DMS53 treated with DMSO at 0.1 percent for 48 hours (cell line): ENCODE data around the gene DHFR.

Source experiments
- DNase-seq: peaks from one replicate; lab custom pipeline; 2025; ENCODE audit not compliant: unreplicated experiment; lab: John Stamatoyannopoulos, UW

Gene DHFR

DNA sequence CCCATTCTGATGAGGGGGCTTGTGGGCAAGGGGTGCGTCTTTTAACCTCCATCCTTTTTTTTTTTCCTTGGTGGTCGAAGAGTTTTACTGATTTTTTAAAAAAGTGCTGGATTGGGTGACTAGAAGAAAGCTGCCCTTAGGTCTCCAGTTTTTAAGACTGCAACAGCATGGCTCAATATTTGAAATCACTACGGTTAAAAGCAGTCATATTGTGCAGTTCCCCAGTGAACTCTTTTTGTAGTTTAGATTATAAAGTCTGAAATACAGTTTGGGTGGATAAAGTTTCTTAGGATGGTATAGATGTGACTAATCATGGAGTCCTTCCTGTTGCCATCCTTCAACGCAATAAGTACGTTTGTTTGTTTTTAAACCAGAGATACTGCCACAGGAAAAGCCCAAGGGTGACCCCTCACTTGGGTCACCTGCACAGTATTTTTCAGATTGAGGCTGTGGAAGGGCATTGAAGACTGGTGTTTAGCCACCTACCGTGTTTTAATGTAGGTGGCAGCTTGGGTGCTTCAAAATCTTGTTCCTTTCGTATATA, 520 bp upstream of the DHFR start:
- DNase-seq = no peak

DNA sequence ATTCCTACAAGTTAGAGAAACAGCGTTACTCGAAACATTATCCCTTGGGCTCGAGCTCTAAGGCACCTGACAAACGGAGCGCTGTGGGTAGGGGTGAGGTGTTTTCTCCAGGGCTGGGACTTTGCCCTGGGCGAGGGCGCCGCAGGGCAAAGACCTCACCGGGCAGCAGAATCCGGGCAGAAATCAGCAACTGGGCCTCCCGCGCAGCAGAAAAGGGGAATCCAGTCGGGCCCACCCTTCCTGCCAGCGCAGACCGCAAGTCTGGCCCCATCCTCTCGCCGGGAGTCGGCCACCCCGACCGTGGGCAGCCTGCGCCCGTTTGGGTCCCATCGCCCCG, 761 bp downstream of the DHFR start:
- no peak for DNase-seq

DNA sequence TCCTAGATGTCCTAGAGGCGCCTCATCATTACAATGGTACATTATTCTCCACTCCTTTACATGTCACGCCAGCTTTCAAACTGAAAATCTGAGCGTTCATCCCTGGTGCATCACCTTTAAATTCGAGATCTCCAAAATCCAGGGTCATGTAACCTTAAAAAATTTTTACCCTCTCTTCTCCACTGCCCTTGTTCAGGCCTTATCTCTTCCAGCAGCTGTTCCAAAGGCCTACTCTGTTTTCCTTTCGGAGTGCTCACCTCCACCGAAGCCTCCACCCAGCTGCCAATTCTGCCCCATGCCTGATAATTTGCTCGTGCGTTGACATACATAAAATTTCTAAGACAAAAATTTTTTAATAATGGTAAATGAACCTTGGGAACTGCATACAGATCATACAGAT, 1.3 kb downstream of the DHFR start:
- DNase-seq = no peak

DNA sequence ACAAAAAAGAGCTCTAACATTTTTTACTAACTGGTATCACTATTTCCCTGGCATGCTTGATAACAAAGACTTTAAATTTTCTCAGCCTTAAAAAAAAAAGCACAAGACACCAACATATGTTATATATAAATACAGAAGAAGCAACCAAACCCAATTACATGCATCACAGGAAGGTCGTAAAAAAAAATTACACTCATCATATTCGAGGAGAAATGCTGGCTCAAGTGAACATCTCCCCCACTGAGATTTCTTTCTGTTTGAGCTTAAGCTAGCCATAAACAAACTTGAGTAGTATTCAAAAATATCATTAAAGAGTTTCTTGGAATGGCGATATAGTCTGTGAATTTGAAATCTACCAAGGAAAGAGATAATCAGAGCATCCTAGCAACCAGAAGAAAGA, 7.9 kb downstream of the DHFR start:
- no peak for DNase-seq

DNA sequence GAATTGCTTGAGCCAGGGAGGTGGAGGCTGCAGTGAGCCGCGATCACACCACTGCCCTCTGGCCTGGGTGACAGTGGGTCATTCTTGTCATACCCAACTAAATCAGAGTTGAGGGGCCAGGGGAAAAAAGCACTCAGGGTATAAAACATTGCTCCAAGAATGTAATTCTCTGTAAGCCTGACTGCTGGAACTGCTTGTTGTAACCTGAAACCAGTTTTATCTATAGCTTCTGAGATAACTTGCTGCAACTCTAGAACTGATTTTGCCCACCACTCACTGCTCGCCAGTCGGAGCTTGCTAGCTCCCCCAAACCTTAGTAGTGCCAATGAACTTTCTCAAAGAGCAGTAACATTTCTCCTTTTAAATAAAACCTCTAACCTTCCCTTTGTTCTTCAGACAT, 9.9 kb downstream of the DHFR start:
- DNase-seq = no peak

DNA sequence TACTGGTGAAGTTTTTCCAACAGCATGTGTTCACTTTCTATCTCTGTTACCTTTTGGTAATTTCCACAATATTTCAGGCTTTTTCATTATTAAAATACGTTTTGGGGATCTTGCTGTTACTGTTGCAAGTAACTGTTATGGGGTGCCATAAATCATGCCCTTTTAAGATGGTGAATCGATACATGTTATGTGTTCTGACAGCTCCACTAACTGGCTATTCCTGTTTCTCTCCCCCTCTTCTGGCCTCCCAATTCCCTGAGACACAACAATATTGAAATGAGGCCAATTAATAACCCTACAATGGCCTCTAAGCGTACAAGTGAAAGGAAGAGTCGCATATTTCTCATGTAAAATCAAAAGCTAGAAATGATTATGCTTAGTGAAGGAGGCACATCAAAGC, 13.4 kb downstream of the DHFR start:
- DNase-seq = no peak

DNA sequence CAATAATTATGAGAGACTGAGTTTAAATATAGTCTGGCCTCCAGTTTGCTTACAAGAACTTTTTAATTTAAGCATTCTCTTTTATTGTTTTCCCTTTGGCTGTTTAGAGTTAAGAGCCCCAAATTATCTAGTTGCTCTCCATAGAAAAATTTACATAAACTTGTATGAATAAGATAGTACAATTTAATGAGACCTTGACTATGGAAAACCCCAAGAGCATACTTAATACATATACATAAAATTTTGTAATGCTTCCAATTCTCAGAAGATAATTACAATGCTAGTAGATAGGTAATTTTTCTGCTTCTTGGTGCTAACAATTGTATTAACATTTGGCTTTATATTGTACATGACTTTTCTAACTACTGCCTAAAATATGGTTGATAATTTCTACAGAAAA, 20.6 kb downstream of the DHFR start:
- DNase-seq = no peak

DNA sequence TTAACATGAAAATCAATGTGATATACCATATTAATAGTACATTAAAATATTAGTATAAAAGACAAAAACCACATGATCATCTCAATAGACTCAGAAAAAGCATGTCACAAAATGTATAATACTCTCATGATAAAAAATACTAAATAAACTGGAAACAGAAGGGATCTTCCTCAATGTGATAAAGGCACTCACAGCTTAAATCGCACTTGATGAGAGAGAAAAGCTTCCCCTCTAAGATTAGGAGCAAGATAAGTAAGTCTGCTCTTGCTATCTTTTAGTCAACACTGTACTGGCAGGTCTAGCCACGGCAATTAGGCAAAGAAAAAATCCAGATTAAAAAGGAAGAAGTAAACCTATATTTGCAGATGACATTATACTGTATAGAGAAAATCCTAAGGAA, 22.1 kb downstream of the DHFR start:
- no peak for DNase-seq

DNA sequence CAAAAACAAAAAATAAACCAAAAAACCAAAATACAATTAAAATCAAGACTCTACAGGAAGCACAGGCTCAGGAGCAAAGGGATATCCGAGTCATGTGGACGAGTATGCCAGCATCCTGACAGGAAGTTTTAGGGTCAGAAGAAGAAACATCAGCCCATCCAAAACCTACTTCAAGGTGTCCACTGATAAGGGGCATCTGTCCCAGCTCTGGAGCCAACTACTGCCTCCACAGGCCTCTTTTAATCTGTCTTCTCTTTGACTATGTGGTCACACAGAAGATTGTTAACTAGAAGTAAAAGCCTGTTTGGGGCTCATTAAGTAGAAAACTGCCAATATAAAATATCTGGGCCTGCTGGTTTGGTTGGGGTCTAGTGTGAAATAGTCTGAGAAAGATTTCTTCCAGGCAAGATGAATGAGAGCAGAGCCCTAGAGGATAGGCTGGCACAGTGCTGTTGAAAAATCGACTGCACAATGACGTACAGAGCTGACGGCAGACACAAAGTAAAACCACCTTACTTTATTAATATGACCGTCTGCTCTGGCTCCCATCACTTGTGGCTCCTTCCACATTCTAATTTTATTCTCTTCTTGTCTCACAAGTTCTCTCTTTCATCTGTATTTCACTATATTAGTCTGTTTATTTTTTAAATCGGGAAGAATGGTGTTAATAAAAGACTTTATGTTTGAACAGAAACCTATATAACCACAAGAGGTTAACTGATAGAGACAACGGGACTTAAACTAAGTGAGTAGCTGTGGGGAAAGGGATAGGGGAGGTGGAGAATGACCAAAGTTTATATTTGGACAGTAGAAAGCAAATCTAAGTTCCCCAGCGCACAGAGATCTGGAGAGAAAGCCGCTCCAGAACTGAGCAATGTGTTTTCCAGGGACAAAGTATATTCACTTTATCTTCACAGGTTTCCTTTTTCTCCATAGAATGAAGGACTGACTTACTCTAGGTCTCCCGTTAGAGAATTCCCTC, 23.2 kb downstream of the DHFR start:
- no peak for DNase-seq

DNA sequence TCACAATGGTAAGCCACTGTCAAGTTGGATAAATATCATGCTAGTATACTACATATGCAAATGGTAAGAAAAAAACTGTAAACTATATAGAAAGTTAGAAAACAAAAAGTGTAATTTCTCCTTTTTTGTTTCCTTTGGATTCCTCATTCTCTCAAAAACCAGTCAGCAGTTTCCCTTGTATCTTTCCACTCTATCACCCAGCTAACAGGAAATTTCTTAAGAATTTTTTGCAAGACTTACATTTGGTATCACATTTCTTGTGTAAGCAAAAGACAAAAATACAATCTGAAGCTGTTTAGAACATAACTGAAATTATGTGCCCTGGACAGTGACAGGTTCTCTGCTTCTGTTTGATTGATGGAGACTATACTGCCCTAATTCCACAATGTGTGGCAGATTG, 25.5 kb downstream of the DHFR start:
- DNase-seq = no peak

DNA sequence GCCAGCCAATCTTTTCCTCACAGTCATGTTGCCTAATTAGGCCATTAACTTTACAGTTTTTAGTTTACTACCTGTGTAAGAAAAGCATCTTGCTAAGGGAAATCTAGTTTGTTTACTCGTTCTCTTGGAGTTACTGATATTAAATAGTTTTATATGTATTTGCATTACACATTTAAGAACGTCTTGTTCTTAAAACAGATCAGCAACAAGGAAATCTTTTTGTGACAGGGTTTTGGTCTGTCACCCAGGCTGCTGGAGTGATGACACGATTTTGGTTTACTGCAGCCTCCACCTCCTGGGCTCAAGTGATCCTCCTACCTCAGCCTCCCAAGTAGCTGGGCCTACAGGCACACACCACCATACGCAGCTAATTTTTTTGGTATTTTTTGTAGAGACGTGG, 29.6 kb downstream of the DHFR start:
- no peak for DNase-seq

DNA sequence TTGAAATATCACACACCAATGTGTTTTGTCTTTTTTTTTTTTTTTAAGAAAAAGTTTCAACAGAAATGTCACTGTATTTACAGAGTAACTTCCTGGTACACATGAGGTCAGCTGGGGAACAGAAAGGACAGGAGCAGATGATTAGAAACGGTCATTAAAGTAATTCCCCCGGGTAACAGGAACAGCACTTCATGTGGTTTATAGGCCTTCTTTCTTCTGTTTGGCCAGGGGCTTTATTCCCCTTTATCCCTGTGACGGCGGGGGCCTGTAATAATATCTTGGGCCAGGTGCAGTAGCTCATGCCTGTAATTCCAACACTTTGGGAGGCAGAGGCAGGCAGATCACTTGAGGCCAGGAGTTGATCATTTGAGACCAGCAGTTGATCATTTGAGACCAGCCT, 30.8 kb downstream of the DHFR start:
- peak; percentile 47 for DNase-seq

DNA sequence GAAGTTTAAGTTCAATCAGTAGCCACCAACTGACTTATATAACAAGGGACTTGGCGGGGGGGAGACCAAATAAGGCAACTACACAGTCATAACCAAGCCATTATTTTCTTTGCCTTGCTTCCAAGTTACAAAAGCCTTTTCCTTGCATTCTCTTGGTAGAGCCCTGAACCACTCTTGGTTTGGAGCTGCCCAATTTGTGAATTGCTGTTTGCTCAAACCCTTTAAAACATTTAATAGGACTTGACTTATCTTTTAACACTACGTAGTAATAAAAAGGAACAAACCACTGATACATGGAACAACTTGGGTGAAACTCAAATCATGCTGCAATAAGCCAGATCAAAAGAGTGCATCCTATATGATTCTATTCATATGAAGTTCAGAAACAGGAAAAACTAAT, 32.0 kb downstream of the DHFR start:
- no peak for DNase-seq

DNA sequence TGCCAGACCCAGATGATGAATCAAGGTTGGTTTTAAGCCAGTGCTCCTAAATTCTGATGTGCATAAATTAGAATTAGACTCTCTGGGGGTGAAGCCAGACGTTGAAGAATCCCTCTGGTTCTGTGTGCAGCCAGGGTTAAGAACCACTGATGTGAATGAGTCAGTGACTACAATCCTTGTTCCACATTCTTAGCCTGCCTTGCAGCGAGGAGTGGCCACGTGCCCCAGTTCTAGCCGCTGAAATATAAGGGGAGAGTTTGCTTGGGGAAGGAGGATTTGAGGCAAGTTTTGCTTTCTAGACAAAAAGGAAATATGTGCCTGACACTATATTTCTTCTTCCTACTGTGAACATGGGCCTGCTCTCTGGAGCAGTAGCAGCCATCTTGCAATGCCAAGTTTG, 34.6 kb downstream of the DHFR start:
- DNase-seq = no peak

DNA sequence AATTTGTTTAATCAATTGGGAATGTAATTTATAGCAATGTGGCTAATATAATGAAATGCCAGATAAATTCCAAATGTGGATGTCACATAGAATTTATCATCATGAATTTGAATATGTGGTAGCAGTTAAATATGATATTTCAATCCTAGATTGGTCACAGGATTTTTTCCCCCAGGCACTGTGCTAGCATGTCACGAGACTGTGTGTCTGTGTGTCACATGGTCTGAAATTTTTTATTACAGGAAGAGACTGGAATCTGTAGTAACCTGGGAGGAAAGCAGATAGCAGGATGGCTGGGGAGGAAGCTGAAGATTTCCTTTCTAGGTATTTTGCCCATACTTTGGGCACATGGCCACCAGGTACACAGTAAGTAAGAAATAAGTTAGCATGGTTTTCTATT, 35.7 kb downstream of the DHFR start:
- DNase-seq = no peak

DNA sequence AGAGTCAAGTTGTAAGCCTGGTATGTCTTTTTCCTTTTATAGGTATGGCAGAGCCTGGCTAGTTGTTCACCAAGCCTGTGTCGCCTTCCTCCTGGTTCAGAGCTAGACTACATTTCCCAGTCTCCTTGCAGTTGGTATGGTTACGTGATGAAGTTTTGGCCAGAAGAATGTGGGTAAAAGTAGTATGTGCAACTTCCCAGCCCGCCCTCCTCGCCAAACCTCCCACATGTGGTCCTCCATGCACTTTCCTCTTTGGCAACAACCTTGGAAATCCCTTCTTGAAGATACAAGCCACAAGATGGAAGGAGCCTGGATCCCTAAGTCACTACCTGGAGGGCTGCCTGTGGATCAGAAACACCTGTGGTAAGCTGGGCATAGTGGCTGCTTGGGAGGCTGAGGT, 36.3 kb downstream of the DHFR start:
- no peak for DNase-seq

DNA sequence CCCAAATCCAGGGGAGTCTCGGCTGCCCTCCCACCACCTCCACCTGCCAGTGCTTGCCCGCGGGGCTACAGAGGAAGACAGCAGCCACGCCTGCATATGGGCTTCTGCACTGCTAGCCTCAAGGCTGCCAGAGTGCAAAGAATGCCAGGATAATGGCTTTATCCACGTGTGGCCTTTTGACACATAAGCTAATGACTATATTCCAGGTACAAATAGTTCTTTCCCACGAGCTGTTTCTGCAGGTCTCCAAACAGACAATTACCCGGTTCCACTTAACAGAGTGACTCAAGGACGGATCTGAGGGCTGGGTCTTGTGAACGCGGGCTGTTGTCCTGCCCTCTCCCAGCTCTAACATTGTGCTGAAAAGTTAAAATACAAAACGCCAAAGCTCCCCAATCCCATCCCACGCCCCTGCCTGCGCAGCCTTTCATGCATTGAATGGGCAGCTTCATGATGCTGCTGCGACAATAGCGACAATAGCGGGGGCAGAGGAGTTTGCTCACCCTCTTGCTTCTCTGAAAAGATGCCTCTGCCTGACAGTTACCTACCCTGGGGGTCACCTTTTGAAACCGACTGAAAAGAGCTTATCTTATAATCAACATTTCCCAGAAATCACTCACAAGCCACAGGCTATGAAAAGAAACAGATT, 39.4 kb downstream of the DHFR start:
- no peak for DNase-seq

DNA sequence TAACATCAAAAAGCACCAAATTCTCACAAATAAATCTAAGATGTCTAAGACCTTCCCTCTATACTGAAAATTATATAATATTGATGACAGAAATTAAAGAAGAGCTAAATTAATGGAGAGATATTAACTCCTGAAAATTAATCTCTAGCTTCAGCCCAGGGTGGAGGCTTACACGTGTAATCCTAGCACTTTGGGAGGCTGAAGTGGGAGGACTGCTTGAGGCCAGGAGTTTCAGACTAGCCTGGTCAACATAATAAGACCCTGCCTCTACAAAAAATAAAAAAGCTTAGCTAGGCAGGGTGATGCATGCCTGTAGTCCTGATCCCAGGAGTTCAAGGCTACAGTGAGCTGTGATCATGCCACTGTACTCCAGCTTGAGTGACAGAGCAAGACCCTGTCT, 45.1 kb downstream of the DHFR start:
- DNase-seq = no peak

DNA sequence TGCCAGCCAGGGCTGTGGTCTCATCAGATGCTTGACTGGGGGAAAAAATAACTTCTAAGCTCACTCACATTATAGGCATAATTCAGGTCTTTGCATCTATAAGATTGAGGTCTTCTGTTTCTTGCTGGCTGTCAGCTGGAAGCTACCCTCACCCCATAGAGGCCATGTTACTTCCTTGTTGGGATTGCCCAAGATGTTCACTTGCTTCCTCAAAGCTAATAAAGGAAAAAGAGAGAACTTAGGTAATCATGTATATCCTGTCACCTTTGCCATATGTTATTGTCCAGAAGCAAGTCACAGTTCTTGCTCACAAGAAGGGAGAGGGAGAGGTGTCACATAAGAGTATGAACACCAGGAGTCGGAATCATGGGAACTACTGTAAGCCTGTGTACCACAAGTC, 46.1 kb downstream of the DHFR start:
- no peak for DNase-seq

DNA sequence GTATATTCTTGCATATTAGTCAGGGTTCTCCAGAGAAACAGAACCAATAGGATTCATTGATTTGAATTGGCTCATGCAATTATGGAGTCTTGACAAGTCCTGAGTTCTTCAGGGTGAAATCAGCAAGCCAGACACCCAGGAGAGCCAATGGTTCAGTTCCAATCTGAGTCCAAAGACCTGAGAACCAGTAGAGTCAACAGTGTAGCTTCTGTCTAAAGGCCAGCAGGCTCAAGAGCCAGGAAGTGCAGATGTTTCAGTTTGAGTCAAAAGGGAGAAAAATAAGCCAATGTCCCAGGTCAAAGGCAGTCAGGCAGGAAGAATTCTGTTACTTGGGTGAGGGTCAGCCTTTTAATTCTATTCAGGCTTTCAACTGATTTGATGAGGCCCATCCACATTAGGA, 47.0 kb downstream of the DHFR start:
- DNase-seq = no peak

DNA sequence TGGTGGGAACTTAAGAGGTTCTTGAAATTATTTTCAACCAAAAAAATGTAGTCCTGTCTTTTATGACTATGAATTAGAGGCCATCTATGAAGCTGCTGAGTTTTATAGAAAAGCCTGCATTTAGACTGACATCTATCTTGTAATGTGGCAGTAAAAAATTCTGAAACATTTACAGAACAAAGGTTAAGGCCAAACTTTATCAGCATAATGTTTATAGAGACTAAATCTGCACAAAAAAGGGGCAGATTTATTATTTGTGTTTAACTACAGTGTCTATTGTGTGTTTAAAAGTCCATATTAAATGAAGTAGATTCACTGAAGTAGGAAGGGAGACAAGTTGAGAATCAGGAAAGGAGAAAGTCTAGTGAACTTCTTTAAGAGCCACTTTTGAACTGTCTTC, 47.4 kb downstream of the DHFR start:
- no peak for DNase-seq

DNA sequence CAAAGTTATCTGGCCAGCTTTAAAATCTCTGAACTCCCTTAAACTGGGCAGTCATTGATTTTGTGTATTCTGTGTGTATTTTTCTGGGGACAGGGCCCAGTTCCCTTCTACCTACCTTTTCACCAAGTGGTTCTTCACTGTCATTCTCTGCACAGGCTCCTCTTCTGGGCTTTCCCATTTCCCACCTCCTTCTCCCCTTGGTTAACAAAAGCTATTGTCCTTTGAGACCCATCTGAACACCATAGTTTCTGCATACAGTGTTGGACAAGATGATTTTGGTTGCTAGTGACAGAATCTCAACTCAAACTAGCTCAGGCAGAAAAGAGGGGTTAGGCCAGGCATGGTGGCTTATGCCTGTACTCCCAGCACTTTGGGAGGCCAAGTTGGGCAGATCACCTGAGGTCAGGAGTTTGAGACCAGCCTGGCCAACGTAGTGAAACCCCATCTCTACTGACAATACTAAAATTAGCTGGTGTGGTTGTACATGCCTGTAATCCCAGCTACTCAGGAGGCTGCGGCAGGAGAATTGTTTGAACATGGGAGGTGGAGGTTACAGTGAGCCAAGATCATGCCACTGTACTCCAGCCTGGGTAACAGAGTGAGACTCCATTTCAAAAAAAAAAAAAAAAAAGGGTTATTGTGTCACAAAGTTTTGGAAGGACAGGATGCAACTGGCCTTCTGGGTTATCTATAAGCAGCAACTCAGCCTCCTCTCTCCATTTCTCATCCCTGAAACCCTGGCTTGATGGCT, 53.7 kb downstream of the DHFR start:
- DNase-seq = no peak
